Measurements from ENCODE around the gene FAM184A. TPM values are rescaled to one million over a fixed set of nuclear protein-coding genes. Genes with fewer than 3 reads are reported as not detected.

FAM184A gene
- total RNA-seq = 15.9 TPM
- long read RNA-seq, full-length matches to known transcripts = 6 of 26 reads
- long read RNA-seq, partial matches to known transcripts = 10 of 26 reads
- long read RNA-seq, other reads (novel, unspliced or antisense) = 10 of 26 reads

GRCh38 chr6:119078376-119079282 is at the start of gene FAM184A:
Gene FAM184A (minus strand): TSS chr6:119078664. CDS start chr6:119078299, 365 bp downstream.
- no peaks in the 10 kb centered on the region for H3K27me3 ChIP-seq (ENCODE audit: low read depth)
- peak within 1 kb of the TSS; percentile 72 for H3K4me3 ChIP-seq
- intact Hi-C loops (cut with DNase I) = no loop called here
- peak within 1 kb of the TSS; percentile 84 for H3K27ac ChIP-seq
- no peaks in the 10 kb centered on the region for H3K36me3 ChIP-seq
- peak; percentile 48 for TF ChIP-seq CTCF (IDR thresholded peaks at IDR 0.05)
- peaks cover 7% of the 10 kb centered on the region for H3K9me3 ChIP-seq
- DNase-seq = peak; percentile 78
- H3K4me1 ChIP-seq = peaks cover 14% of the 10 kb centered on the region
- ATAC-seq = peak; percentile 79 to 88

- intact Hi-C loops (cut with DNase I) = no loop called here
These were observed 49.2 kb upstream of the FAM184A start for GRCh38 chr6:119127627-119128026.

GRCh38 chr6:119126826-119127225 is 48.4 kb upstream of the FAM184A start:
- Histone ChIP-seq H3K9me3 (no peaks in the 10 kb centered on the region), H3K27me3 (ENCODE audit: low read depth) (no peaks in the 10 kb centered on the region), H3K27ac (no peak overlapping the region), H3K4me3 (no peak overlapping the region), H3K36me3 (no peaks in the 10 kb centered on the region), H3K4me1 (peaks cover 11% of the 10 kb centered on the region)
- intact Hi-C loops (cut with DNase I) = no loop called here
- DNase-seq (no peak), ATAC-seq (no peak)
- no peak for TF ChIP-seq CTCF (IDR thresholded peaks at IDR 0.05)

More at GRCh38 chr6:119127627-119128026, 49.2 kb upstream of the FAM184A start:
- Histone ChIP-seq H3K9me3 (no peaks in the 10 kb centered on the region), H3K27me3 (ENCODE audit: low read depth) (no peaks in the 10 kb centered on the region), H3K36me3 (no peaks in the 10 kb centered on the region), H3K27ac (no peak overlapping the region), H3K4me3 (no peak overlapping the region), H3K4me1 (peaks cover 17% of the 10 kb centered on the region)
- ATAC-seq (no peak), DNase-seq (no peak)
- TF ChIP-seq CTCF (IDR thresholded peaks at IDR 0.05) = no peak

- Histone ChIP-seq H3K9me3 (no peaks in the 10 kb centered on the region), H3K4me3 (no peak overlapping the region), H3K36me3 (no peaks in the 10 kb centered on the region), H3K4me1 (peaks cover 8% of the 10 kb centered on the region), H3K27me3 (ENCODE audit: low read depth) (no peaks in the 10 kb centered on the region), H3K27ac (no peak overlapping the region)
- TF ChIP-seq CTCF (IDR thresholded peaks at IDR 0.05) = no peak
- ATAC-seq (no peak), DNase-seq (no peak)
- intact Hi-C loops (cut with DNase I) = no loop called here
These were observed 47.7 kb upstream of the FAM184A start for GRCh38 chr6:119126140-119126539.

- Histone ChIP-seq H3K27me3 (ENCODE audit: low read depth) (no peaks in the 10 kb centered on the region), H3K4me1 (peaks cover 8% of the 10 kb centered on the region), H3K36me3 (no peaks in the 10 kb centered on the region), H3K27ac (no peak overlapping the region), H3K9me3 (no peaks in the 10 kb centered on the region), H3K4me3 (no peak overlapping the region)
- ATAC-seq = no peak
- no peak for DNase-seq
- no peak for TF ChIP-seq CTCF (IDR thresholded peaks at IDR 0.05)
- intact Hi-C loops (cut with DNase I) = no loop called here
These were observed 47.1 kb upstream of the FAM184A start for GRCh38 chr6:119125576-119125975.

Data from lower lobe of right lung (tissue), 2 donors.